Dedifferentiated amniotic fluid mesenchymal stem cell (primary cell): ENCODE results near the gene GAB2.
A peak's percentile ranks its signal among the peaks of the same experiment; 100 is the strongest.
"Not testable (repeated sequence)": the region's sequence is repeated elsewhere in the genome, so short reads cannot be mapped to it uniquely, and the experiment has no call there.

Experiments used
- DNase-seq: peaks from one replicate; pipeline ENCODE4 v3.0.0-alpha.2; 2016; ENCODE audit errors: extremely low spot score

Gene GAB2

DNA sequence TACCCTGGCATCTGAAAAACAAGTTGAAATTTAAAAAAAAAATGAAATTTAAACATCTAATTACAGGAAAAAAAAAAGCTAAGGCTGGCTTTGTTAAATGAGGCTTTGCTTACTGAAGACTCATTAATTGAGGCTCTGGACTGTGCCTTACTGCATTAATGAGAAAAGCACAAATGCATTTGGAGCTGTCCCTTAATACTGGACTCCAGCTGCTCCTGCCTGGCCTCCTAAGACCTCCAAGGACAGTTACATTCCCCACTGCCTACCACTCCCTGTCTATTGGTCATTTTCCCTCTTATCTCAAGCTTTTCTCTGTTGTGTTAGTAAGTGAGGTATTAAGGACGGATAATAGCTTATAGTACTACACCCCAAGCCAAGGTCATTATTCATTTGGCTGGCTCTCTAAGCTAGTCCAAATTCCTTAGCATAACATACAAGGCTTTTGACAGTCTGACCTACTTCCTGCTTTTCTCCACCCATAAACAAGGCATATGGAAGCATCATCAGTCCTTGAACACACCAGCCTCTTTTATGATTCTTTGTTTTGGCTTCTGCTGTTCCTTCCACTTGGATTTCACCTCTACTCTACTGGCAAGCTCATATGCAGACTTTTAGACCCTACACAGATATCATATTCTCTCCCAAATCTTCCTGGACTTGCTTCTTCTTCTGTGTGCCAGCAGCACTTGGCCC is 166.4 kb downstream of the GAB2 start:
- no peak for DNase-seq

DNA sequence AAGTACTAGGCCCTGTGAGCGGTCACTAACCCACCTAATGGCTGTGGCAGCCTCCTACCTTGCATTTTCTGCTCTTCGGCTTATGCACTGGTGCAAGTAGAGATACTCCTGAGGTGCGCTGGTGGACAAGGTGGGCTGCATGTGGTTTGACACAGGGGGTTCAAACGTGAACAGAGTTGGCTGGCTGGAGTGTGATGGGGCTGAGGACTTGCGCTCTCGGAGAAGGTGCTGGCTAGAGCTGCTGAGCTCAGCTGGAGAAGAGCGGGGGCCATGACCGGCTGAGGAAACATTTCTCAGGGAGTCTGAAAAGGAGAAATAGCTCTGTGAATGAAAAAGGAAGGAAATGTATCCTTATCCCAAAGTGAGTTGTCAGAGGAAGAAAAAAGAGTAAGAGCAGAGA is 167.5 kb downstream of the GAB2 start:
- no peak for DNase-seq

DNA sequence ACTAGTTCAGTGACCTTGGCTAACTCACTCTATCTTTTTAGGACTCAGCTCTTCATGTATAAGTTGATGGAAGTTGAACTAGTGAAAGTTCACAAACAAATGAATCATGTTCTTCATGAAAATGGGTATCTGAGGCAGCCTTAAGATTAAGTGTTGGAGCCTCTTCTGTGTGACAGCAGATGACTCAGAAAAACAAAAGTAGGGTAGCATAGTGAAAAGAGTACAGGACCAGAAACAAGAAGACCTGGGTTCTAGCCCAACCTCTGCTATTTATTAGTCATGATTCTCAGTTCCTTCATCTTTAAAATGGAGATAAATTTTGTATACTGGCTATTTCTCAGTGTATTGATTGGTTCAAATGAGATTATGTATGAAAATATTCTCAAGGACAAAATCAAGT is 168.7 kb downstream of the GAB2 start:
- no peak for DNase-seq

GRCh38 chr11:78248191-78248590 is 169.4 kb downstream of the GAB2 start:
- no peak for DNase-seq

DNA sequence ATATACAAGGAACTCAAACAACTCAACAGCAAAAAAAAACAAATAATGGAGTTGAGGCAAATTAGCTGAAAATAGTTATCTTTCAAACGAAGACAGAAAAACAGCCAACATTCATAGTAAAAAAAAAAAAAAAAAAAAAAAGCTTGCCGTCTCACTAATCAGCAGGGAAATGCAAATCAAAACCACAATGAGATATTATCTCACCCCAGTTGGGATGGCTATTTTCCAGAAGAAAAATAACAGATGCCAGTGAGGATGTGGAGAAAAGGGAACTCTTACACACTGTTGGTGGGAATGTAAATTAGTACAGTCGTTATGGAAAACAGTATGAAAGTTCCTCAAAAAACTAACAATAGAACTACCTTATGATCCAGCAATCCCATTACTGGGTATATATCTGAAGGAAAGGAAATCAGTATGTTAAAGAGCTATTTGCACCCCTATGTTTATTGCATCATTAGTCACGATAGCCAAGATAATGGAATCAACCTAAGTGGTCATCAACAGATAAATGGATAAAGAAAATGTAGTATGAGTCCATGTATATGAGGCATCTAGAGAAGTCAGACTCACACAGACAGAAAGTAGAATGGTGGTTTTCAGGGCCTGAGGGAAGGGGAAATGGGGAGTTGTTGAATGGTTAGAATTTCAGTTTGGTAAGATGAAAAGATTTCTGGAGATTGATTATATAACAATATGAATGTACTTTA is 172.9 kb downstream of the GAB2 start:
- DNase-seq: no peak

DNA sequence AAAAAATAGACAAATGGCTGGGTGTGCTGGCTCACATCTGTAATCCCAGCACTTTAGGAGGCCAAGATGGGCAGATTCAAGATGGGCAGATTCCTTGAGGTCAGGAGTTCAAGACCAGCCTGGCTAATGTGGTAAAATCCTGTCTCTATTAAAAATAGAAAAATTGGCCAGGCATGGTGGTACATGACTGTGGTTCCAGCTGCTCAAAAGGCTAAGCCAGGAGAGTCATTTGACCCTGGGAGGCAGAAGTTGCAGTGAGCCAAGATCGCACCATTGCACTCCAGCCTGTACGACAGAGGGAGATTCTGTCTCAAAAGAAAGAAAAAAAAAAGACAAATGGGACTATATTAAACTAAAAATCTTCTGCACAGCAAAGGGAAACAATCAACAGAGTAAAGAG is 173.5 kb downstream of the GAB2 start:
- DNase-seq: no peak

- no peak for DNase-seq
Measured at GRCh38 chr11:78241475-78241874, 176.1 kb downstream of the GAB2 start.

DNA sequence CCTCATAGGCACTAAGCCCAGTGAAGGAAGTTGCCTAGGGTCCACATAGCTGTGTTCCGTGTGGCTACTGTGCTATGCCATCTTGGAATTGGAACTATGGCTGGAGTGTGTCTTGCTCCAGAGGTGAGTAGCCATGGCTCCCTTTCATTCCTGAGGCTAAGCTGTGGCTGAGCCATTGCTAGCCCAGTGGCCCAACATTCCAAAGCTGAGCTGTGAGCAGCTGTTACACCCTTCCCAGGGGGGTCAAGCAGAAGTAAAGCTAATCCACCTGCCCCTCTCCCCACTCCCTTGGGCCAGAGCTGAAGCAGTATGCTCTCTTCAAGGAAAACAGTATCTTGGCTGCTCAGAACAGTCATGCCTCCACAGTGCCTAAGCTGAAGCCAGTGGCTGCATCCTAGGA is 177.8 kb downstream of the GAB2 start:
- no peak for DNase-seq

DNA sequence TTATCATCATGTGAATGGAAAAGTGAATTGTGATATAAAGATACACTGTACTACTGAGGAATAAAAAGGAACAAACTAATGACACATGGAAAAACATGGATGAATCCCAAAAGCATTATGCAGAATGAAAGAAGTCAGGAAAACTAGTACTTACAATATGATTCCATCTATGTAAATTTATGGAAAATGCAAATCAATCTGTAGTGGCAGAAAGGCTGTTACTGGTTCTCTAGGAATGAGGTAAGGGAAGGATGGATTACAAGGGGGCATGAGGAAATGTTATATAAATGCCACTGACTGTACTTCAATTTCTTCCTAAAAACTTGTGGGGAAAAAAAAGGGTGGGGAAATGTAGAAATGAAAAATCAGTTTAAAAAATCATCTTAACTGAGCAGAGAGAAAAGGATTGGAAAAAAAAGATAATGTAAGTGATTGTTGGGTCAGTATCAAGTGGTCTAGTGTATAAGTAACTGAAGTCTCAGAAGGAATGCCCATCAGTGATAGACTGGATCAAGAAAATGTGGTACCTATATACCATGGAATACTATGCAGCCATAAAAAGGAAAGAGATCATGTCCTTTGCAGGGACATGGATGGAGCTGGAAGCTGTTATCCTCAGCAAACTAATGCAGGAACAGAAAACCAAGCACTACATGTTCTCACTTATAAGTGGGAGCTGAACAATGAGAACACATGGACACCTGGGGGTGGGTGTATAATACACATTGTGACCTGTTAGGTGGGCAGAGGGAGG is 180.2 kb downstream of the GAB2 start:
- DNase-seq: no peak

DNA sequence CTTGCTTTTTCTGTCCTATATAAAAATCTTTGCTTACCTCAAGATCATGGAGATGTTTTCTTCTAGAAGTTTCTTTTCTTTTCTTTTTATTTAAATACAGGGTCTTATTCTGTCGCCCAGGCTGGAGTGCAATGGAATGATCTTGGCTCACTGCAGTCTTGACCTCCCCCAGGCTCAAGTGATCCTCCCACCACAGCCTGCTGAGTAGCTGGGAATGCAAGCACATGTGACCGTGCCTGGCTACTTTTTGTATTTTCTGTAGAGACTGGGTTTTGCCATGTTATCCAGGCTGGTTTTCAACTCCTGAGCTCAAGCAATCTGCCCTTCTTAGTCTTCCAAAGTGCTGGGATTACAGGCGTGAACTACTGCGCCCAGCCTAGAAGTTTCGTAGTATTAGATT is 183.6 kb downstream of the GAB2 start:
- no peak for DNase-seq

GRCh38 chr11:78233046-78233445 is 184.6 kb downstream of the GAB2 start:
- DNase-seq: not testable (repeated sequence)

DNA sequence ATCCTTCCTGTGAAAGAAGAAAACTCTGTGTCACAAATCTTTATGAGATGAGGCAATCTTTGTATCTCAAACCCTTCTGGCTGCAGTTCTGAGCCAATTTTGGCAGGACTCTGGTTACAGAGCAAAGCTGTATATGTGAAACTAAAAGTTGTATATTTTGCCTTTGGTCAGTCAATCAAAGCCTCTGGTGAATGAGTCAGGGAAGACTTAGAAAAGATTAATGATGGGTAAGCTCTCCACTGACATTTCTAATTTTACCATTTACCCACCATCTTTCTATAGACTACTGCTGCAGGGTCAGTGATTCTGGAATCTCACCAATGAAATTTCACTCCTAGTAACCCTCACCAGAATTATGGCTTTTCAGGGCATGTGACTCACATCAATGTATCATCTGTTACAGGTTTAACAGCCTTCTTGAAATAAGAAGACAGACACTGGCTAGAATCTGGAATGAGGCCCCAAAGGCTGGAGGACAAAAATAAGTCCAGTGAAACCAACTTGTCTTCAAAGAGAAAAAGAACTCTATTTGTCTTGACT is 185.6 kb downstream of the GAB2 start:
- DNase-seq: peak; percentile 54

GRCh38 chr11:78230161-78230877 is 187.3 kb downstream of the GAB2 start:
- no peak for DNase-seq

- DNase-seq: no peak
Measured at GRCh38 chr11:78229106-78229505, 188.5 kb downstream of the GAB2 start.

GRCh38 chr11:78228467-78228866 is 189.2 kb downstream of the GAB2 start:
- peak; percentile 34 for DNase-seq

GRCh38 chr11:78227921-78228320 is 189.7 kb downstream of the GAB2 start:
- DNase-seq: no peak

- no peak for DNase-seq
Measured at GRCh38 chr11:78226684-78227680, 190.6 kb downstream of the GAB2 start.

DNA sequence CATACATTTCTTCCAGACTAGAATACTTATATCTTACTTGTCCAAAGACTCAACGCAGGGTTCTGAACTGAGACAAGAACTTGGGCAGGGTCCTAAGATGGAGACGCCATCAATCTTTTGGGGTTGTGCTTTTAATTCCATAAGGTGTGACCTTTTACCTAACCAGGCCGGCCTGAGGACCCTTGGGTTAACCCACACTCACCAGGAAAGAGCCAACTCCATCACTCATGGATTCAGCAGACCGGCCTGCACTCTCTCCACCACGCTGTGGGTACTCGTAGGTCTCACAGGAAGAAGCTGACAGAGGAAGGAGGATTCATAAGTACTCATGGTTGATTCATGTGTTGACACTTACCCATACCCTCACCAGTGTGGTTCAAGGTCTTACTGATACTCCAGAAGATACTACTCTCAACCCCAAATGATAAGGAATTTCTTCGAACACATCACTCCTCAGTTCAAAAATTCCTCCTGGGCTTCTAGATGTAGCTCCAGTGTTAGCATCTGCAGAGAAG is 192.7 kb downstream of the GAB2 start:
- DNase-seq: no peak

- DNase-seq: no peak
Measured at GRCh38 chr11:78224506-78224905, 193.1 kb downstream of the GAB2 start.

- no peak for DNase-seq
Measured at GRCh38 chr11:78223320-78223954, 194.2 kb downstream of the GAB2 start.
